Activated CD4-positive, alpha-beta T cell treated with anti-CD3 and anti-CD28 coated beads, Interleukin-2, amount 10 ng/mL, durations not matched to agents 7 days and 5 days (primary cell): ENCODE measurements around the gene RNF20. TPM values are rescaled to one million over a fixed set of nuclear protein-coding genes. Genes with fewer than 3 reads are reported as not detected.

Experiments used
- CTCF ChIA-PET: fragments of 350-600 bp; sonication (Branson Sonifier 250); formaldehyde crosslinking; loops from one replicate; lab custom pipeline; 2021; ENCODE audit warnings: antibody characterized with exemption; lab: Charles Lee
- POLR2A ChIA-PET: fragments of 350-600 bp; sonication (Branson Sonifier 250); formaldehyde crosslinking; loops from one replicate; lab custom pipeline; 2021; ENCODE audit warnings: antibody characterized with exemption; lab: Charles Lee
- DNase-seq: peaks from one replicate; pipeline ENCODE4 v3.0.0-alpha.2; 2020
- H3K27ac Mint-ChIP-seq: one replicate; pipeline ENCODE4 v1.8.0; 2021; ENCODE audit warnings: mild to moderate bottlenecking, moderate library complexity, mixed read lengths
- H3K27me3 Mint-ChIP-seq: one replicate; pipeline ENCODE4 v1.8.0; 2021; ENCODE audit warnings: mixed read lengths
- H3K36me3 Mint-ChIP-seq: one replicate; pipeline ENCODE4 v1.8.0; 2021; ENCODE audit warnings: low read depth, mixed read lengths
- H3K4me1 Mint-ChIP-seq: one replicate; pipeline ENCODE4 v1.8.0; 2021; ENCODE audit warnings: mixed read lengths
- H3K4me3 Mint-ChIP-seq: one replicate; pipeline ENCODE4 v1.8.0; 2021; ENCODE audit warnings: mild to moderate bottlenecking, moderate library complexity, mixed read lengths
- H3K9me3 Mint-ChIP-seq: one replicate; pipeline ENCODE4 v1.8.0; 2021; ENCODE audit warnings: mixed read lengths
- total RNA-seq, 2 experiments: library from RNA; stranded (reverse); gene quantifications; one replicate each; pipeline ENCODE4 v1.2.3, GENCODE V29; 2021

RNF20 gene
- total RNA-seq, 2 experiments from 2014 or later, result 49.4 to 52.4 TPM

GRCh38 chr9:101601904-101602765 lies 68.5 kb downstream of the RNF20 start:
- Mint-ChIP-seq H3K4me3 (no peak overlapping the region), H3K36me3 (no peaks in the 10 kb centered on the region), H3K27ac (no peak overlapping the region), H3K9me3 (no peaks in the 10 kb centered on the region), H3K4me1 (no peaks in the 10 kb centered on the region), H3K27me3 (peaks cover 11% of the 10 kb centered on the region)
- POLR2A ChIA-PET, result no interaction called here
- CTCF ChIA-PET, result interaction anchor here (1.0 kb wide), 1 partner anchor 9 kb away, joined by 4 read pairs; no protein-coding TSS in a partner anchor
- DNase-seq, result peak; percentile 12

GRCh38 chr9:101604296-101604695 lies 70.6 kb downstream of the RNF20 start:
- Mint-ChIP-seq H3K36me3 (no peaks in the 10 kb centered on the region), H3K27me3 (peaks cover 11% of the 10 kb centered on the region), H3K9me3 (no peaks in the 10 kb centered on the region), H3K27ac (no peak overlapping the region), H3K4me3 (no peak overlapping the region), H3K4me1 (no peaks in the 10 kb centered on the region)
- DNase-seq, result no peak
- ChIA-PET CTCF (no interaction called here), POLR2A (no interaction called here)

DNA sequence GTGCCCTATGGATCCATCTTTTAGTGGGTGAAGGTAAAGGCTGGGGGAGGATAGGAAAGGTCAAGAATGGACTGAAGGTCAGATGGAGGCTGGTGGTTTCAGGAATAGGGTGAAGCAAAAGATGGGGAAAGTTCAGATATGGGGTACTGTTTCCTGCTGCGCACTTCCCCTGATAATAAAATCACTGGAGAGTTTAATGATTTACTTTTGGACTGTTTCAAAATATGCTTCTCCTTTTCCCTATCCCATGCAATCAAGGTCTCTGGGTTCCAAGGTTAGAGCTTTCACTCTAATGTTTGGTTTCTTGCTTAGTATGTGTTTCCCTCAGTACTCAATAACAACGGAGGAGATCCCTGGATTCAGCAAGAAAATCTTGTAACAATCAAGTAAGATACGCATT lies 71.9 kb downstream of the RNF20 start:
- Mint-ChIP-seq H3K27me3 (peaks cover 7% of the 10 kb centered on the region), H3K36me3 (no peaks in the 10 kb centered on the region), H3K27ac (no peak overlapping the region), H3K4me3 (no peak overlapping the region), H3K9me3 (no peaks in the 10 kb centered on the region), H3K4me1 (no peaks in the 10 kb centered on the region)
- ChIA-PET POLR2A (no interaction called here), CTCF (no interaction called here)
- no peak for DNase-seq

Other genes starting within 250 kb of the RNF20 start
- under 1 TPM in 1 of 2 experiments, not detected in 1; 0.07 TPM for gene BAAT, start 148.8 kb upstream of the RNF20 start, total RNA-seq
- 10 to 100 TPM; 10.2 to 11.7 TPM for gene MRPL50, start 135.2 kb upstream of the RNF20 start, total RNA-seq
- gene ZNF189, start 135.0 kb upstream of the RNF20 start, total RNA-seq, result 10 to 100 TPM; 11.4 to 12.9 TPM
- not detected for gene ALDOB, start 98.1 kb upstream of the RNF20 start, total RNA-seq
- not detected for gene PPP3R2, start 61.1 kb downstream of the RNF20 start, total RNA-seq
- gene GRIN3A, start 204.8 kb downstream of the RNF20 start, total RNA-seq, result not detected